Ureter (tissue), 1 donor: ENCODE results near the gene HOXD1. TPM values are rescaled to one million over a fixed set of nuclear protein-coding genes. Genes with fewer than 3 reads are reported as not detected.

Source experiments
- DNase-seq: peaks from one replicate; pipeline ENCODE4 v3.0.0-alpha.2; 2020; ENCODE audit warnings: low spot score
- total RNA-seq: library from RNA; stranded (reverse); gene quantifications from one replicate; pipeline ENCODE4 v1.2.4, GENCODE V29; 2023
- donor health status: DM: yes; HTN: yes; CAD: no.

HOXD1 gene
- total RNA-seq, 1 donor from 2014 or later: 11.1 TPM

DNA sequence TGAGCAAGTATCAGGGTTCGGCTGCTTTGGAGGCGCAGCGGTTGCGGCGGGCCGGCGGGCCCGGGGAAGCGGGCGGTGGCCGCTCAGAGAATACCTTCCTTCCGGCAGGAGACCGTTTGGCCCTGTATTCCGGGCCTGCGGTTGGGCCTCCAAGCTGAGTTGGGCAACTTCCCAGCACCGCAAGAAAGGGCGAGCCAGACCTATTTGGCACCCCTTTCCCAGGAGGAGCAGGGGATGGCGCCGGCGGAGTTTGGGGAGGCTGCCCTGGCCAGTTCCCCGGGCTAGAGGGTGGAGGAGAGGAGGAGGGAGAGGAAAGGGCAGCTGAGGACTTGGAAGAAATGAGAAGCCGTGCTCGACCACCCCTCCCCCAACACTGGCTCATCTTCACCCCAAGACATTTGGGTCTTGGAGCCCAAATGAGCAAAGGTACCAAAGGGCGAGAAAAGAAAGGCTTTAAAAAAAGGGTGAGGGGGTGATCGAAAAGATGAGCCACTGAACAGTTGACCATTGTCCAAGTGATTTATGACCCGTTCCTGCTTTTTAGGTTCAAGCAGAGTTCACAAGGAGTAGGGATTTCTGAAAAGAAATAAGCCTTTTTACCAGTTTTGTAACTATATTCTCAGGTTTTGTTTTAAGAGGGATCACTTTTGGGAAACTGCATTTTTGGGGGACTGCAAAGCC, 23.0 kb upstream of the HOXD1 start:
- no peak for DNase-seq

DNA sequence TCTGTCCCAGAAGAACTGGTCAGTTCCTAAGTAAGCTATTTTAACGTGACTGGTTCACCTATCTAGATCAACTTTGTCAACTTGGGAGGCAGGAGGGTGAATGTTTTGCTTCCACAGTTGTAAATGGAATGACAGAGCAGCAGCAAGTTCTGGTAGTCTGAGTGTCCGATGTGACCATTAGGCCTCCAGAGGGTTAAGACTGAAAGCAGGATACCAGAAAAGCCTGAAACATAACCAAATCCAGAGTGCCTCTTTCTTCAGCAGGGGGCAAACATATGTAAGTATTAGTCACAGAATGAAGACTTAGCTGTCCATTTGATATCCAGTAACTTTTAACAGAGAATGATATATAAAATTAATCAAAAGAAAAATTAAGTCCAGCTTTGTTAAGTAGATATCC, 22.2 kb upstream of the HOXD1 start:
- no peak for DNase-seq

DNA sequence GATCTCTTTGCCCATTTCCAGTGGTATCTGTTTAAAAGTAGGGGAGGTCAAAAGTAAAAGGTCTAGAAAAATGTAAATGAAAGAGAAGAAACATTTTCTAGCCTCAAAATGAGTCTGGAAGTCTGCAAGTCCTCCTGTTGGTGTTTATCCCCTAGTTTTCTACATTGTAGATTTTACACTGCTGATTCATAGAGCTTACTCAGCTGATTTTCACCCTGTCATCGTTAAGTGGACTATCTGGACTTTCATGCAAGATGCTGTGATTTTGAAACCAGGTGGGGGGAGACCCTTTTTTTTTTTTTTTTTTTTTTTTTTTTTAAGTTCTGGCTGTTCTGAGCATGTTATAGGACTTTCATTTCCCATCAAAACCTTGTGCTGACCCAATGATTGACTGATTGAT, 21.1 kb upstream of the HOXD1 start:
- no peak for DNase-seq

DNA sequence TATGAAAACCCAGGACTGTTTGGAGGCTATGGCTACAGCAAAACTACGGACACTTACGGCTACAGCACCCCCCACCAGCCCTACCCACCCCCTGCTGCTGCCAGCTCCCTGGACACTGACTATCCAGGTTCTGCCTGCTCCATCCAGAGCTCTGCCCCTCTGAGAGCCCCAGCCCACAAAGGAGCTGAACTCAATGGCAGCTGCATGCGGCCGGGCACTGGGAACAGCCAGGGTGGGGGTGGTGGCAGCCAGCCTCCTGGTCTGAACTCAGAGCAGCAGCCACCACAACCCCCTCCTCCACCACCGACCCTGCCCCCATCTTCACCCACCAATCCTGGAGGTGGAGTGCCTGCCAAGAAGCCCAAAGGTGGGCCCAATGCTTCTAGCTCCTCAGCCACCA, 19.3 kb upstream of the HOXD1 start:
- no peak for DNase-seq

DNA sequence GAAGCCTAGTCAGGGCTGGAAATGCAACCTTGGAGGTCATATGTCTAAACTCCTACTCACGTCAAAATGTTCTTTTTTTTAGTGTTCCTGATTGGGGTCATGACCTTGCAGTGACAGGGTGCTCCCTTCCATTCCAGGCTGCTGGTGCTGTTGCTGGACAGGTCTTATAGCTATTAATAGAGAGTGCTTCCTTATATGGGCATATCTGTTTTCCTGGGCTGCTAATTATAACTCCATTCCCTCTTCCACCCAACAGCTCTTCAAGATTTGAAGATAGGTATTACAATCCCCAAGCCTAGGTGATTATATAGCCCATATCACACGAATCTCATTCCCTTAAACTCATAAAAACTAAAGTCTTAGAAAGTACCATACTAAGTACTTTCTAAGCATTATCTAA, 18.8 kb upstream of the HOXD1 start:
- no peak for DNase-seq

DNA sequence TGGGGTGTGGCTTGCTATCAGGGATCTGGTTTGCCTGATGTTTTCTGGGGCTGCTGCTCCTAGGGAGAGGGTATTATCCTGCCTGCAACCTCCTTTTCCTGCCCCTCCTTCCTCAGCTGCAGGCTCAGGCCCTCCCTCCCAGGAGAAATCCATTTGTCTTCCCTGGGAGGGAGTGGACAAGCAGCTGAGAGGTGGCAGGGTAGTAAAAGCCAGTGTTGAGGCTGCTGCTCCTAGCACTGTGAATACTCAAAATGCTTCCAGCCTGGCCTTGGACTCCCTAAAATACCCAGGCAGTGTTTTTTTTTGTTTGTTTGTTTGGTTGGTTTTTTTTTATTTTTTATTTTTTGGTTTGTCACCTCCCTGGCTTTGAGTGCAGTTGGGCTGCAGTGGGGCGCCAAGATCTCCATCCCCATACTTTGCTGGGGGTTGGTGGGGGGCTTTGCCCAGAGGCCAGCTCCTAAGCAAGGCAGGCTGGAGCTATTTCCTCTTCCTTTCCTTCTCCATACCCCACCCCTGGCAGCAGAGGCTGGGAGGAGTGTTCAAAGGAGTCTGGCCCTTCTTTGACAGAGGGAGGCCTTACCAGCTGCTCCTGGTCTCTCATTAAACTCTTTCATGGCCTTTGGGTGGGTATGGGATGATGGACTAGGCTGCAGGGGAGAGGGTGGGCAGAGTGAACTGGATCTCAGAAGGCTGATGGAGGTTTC, 17.7 kb upstream of the HOXD1 start:
- DNase-seq: no peak

DNA sequence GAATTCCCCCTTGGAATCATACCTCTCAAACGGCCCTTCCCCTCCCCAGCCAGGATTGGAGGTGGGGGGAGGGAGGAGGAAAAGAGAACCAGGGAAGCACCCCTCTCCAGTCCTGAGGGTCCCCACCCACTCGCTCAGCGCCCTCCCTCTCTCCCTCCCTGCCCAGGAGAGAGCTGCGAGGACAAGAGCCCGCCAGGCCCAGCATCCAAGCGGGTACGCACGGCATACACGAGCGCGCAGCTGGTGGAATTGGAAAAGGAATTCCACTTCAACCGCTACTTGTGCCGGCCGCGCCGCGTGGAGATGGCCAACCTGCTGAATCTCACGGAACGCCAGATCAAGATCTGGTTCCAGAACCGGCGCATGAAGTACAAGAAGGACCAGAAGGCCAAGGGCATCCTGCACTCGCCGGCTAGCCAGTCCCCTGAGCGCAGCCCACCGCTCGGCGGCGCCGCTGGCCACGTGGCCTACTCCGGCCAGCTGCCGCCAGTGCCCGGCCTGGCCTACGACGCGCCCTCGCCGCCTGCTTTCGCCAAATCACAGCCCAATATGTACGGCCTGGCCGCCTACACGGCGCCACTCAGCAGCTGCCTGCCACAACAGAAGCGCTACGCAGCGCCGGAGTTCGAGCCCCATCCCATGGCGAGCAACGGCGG, 17.0 kb upstream of the HOXD1 start:
- no peak for DNase-seq

DNA sequence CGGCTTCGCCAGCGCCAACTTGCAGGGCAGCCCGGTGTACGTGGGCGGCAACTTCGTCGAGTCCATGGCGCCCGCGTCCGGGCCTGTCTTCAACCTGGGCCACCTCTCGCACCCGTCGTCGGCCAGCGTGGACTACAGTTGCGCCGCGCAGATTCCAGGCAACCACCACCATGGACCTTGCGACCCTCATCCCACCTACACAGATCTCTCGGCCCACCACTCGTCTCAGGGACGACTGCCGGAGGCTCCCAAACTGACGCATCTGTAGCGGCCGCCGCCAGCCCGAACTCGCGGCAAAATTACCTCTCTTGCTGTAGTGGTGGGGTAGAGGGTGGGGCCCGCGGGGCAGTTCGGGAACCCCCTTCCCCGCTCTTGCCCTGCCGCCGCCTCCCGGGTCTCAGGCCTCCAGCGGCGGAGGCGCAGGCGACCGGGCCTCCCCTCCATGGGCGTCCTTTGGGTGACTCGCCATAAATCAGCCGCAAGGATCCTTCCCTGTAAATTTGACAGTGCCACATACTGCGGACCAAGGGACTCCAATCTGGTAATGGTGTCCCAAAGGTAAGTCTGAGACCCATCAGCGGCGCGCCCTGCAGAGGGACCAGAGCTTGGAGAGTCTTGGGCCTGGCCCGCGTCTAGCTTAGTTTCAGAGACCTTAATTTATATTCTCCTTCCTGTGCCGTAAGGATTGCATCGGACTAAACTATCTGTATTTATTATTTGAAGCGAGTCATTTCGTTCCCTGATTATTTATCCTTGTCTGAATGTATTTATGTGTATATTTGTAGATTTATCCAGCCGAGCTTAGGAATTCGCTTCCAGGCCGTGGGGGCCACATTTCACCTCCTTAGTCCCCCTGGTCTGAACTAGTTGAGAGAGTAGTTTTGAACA, 16.2 kb upstream of the HOXD1 start:
- DNase-seq: no peak

DNA sequence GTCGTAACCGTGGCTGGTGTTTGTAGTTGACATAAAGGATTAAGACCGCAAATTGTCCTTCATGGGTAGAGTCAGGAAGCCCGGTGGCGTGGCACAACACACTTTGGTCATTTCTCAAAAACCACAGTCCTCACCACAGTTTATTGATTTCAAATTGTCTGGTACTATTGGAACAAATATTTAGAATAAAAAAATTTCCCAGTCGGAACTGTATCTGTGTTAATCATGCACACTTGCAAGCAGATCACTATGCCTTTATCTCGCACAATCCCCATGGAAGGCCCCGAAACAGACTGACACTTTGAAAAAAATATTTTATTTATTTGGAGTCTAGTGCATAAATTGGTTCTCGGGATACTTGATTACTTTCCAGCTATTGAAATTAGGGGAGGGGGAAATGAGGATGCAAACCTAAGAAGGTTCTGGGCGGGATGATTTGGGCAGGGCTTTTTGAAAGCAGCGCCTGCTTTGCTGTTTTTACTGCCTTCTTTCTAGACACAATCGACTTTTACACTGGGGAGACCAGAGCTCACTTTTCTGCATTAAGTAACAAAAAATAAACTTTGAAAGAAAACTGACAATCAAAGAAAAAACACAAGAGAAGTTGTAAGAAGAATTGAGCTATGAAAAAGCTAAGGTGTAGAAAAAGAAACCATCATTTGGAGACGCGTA, 15.4 kb upstream of the HOXD1 start:
- no peak for DNase-seq

DNA sequence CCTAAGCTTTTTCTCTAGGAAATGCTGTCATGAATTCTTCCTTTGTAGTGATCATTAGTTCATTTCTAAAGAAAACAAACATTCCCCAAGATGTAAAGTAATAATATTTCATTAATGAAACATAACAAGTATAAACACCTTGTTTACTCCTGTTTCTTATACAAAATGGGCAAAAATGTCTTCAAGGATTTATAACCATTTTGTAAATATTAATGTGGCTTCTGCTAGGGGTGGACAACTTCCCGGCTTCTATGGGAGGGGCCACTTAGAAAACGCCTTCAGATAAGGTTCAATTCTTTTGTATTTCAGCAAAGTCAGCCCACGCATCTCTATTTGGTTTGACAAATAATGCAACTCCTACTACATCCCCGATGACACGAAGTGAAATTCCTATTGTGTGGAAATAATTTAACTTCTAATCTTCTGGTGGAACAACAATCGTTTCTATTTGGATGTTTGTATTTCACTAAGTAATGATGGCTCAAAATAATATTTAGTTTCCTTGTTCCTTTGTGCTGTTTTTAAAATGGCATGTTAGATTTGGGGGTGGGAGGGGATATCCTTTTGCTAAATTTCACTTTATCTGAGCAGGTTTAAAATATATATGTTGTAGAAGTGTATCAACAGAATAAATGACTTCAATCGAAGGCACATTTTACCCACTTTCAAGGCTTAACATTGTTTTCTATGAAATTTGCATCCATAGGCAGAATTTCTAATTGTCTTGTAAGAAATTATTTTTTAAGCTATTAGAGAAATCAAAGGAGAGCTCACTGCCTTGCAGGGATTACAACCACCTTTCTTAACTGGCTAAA, 14.7 kb upstream of the HOXD1 start:
- no peak for DNase-seq

DNA sequence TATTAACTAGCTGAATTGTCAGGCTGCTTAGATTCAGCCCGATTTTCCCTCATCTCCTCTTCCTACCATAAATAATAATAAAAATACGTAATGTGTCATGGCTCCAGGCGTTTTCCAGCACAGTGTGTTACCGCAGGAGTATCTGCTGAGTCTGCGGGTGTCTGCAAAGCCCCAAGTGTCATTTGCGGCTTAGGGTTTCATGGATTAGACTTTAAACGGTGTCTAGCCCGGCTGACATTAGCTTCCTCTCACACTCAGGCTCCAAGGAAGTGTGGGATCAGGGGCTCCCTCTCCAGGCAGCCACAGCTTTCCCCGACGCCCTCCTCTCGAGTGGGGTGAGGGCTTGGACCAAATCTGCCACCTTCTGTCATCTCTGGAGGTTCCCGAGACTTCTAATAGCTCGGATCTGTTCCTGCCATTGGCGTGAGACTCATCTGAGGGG, 14.1 kb upstream of the HOXD1 start:
- DNase-seq: no peak

DNA sequence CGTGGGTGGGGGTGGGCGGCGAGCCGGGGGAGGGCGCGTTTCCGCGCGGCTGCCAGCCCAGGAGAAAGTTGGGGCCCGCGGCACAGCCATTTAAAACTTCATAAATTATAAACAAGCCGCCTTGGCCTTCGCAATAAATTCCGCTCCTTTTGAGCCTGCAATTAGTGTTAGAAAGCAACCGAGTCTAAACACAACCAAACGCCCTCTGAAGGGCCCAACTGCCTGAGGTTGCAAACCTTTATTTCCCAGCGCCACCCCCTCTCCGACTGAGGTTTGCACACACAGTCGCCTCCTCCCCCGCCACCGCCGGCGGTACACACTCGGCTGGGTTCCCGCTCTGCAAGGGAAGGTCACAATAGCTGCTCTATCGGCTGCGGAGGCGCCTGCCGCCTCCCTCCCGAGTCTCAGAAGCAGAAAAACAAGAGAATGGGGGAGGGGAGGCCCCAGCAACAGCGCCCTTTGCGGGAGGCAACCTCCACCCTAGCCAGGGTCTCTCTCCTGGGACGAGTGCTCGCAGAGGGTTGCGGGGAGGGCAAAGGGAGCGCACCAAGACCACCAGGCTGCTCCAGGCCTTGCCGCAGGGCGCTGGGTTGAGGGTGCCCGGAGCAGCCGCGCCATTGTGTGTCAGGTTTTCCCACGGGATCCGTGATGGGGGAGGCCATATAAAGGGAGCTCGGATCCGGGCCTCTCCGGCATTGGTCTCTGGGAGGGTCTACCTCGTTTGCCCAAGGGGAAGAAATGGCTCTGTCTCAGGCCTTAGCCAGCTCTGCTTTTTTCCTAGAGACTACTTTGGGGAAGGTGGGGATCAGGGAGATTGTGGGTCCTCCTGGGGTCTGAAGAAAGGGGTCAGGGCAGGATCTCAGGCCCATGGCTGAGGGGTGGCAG, 13.4 kb upstream of the HOXD1 start:
- no peak for DNase-seq

DNA sequence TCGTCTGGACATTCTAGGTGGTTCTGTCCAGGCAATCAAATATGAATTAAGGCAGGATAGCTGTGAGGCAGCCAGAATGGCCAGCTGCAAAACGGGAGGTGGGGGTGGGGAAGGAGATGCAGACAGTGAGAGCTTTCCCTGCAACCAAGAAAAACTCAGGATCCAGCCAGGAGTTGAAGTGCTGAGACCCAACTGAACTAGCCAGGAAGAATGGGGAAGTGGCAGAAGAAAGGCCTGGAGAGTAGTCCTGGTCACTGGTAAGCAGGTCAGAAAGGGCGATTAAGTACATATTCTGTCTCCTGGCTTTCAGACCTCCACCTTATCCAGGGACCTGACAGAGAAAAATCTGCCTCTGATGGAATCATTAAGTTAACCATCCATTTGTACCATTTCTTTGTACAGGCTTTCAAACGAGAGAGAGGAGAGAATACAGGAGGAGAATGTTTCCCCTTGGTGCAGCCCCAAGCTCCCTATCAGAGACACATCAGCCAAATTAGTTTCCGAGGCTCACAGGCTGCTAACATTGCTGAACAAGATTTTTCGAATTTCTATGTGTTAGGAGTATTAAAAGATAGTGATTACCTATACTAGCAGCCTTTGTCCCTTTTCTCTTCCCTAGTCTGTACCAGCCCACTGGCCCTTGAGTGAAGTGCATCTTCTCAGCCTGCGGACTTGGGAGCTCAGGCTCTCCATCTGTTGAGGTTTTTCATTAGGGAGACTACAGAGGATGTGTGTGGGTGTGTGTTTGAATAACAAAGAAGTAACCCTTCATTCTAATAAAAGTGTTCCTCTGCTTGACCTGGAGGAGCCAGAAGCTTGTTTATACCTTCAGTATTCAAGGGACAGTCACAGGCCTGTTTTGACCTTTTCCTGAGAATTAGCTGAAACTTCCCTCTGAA, 12.5 kb upstream of the HOXD1 start:
- peak; percentile 14 for DNase-seq

DNA sequence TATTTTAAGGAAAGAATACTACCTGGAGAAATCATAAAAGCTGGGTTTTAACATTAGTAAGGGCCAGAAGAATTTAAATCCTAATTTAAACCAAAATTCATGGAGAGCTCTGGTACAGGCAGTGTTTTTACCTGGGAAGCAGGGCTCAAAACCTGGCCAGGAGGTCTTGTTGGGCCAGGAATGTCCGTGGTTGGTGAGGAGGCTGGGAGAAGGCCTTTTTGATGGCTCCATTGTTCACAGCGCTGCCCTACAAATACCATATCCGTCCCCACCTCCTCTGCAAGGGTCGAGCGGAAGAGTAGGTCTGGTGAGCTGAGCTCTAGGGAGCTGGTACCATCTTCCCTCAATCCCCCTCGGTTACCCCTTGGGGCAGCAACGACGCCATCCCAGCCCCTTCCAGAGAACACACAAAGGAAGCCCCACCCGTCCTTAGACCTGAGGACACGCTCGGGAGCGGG, 10.9 kb upstream of the HOXD1 start:
- DNase-seq: no peak

DNA sequence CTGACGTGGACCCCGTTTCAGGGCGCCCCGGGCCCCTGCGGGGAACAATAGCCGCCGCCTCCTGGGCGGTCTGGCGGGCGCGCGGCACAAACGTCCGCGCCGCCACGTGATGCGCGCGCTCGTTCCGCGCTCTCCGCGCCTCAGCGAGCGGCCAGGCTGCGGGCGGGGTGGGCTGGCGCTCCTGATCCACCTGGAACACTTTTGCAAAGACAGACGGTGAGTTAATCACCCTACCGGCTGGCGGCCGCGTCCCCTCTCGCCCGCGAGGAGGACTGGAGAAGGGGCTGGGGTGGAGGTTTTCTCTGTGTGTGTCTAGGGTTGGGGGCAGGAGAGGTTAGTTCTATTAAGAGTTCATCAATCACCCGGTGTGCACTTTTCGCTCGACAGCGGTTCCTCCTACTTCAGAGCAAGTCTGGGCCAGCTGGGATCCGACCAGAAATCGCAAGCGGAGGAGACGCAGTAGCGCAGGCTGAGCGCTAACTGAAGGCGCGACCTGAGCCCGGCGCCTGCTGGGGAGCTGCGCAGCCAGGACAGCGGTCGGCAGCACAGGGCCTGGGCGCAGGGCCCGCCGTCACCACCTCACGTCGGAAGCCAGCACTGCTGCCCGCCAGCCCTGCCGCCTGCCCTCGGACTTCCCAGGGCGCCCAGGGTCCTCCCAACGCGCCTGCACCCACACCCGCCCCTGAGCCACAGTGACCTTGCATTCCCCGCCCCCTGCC, 10.3 kb upstream of the HOXD1 start:
- peak; percentile 42 for DNase-seq

DNA sequence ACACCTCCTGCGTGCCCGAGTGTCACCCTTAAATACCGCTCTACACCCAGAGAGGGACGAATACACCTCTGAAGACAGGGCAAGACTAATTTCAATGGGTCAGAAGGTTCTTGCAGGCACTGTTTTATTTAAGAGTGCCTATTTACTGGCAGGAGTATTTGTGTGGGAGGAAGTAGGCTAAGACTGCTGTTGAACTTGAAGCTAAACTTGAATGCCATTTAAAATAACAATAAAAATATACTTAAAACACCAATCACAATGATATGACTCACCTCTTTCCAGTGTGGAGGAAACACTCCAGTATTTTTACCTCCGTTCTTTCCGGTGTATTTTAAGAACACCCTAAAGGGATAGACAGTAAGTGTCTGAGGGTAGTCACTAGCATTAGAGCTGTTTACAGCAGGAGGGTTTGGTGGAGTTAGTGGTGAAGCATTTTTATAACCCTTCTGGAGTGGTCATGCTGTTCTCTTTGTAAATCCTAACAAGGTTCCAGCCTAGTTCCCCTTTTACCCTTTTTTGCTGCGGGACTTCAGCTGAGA, 9.6 kb upstream of the HOXD1 start:
- DNase-seq: no peak

DNA sequence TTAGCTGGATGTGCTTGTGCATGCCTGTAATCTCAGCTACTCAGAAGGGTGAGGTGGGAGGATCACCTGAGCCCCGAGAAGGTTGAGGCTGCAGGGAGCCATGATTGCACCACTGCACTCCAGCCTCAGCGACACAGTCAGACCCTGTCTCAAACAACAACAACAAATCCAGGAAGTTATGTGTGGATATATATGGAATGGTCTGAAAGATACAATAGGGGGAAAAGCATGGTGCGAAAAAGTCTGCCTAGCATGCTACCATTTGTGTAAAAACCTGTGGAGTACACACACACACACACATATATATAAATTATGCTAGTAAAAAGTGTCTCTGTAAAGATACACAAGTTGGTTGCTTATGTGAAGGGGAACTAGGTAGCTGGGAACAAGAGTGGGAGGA, 6.9 kb upstream of the HOXD1 start:
- DNase-seq: no peak

DNA sequence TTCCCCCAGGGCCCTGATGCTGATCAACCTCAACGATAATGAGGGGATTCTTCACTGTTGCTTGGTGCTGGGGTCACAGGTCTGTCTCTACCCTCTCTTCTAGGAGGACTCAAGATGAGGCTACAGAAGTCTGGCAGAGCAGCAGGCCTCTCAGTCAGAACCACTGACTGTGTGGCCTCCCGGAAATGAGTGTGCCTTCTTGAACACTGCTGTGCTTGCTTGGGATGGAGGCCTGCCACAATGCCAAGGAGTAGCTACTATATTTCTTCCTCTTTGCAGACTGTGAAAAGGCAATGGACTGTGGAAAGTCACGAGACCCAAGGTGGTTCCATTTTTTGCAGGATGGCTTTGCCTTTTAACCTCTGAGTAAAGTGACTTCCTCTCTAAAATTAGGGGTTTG, 5.8 kb upstream of the HOXD1 start:
- DNase-seq: no peak
